ENCODE measurements around the gene SP2.

DNA sequence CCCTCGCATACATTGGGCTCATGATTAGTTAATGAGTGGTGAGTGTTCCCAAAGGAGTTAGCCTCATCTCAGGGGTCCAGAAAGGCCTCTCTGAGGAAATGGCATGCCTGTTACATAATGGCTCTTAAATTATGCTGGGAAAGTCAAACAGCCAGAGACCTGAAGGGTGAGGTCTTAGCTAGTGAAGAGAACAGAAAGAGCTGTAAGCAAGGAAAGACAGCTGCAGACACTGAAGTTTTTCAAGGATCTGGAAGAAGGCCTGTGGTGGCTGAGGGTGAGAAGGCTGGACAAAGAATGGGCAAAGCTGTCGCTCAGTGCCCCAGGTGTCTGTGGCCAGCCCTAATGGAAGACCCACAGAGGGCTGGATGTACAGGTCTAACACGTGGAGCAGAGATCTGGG is 10.4 kb downstream of the SP2 start:
- TF ChIP-seq, protein P1, sequence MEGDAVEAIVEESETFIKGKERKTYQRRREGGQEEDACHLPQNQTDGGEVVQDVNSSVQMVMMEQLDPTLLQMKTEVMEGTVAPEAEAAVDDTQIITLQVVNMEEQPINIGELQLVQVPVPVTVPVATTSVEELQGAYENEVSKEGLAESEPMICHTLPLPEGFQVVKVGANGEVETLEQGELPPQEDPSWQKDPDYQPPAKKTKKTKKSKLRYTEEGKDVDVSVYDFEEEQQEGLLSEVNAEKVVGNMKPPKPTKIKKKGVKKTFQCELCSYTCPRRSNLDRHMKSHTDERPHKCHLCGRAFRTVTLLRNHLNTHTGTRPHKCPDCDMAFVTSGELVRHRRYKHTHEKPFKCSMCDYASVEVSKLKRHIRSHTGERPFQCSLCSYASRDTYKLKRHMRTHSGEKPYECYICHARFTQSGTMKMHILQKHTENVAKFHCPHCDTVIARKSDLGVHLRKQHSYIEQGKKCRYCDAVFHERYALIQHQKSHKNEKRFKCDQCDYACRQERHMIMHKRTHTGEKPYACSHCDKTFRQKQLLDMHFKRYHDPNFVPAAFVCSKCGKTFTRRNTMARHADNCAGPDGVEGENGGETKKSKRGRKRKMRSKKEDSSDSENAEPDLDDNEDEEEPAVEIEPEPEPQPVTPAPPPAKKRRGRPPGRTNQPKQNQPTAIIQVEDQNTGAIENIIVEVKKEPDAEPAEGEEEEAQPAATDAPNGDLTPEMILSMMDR (IDR thresholded peaks at IDR 0.05) = no peak
- no peak for TF ChIP-seq POLR2AphosphoS5 (IDR thresholded peaks at IDR 0.05)

All from prostate gland (tissue), 2 donors.